Breast epithelium (tissue), 3 donors: Measurements from ENCODE around the gene MALRD1.

Source experiments
- CTCF ChIP-seq, 3 donors: fragments of 450-650 bp; IDR thresholded peaks; one replicate each; pipeline ENCODE4 v1.5.1; 2016 to 2017; ENCODE audit warnings: antibody characterized with exemption in 3 of 3, mild to moderate bottlenecking in 3 of 3, moderate library complexity in 3 of 3
- POLR2A ChIP-seq: fragments of 450-650 bp; IDR thresholded peaks from one replicate; pipeline ENCODE4 v1.6.1; 2016; ENCODE audit warnings: antibody characterized with exemption, mild to moderate bottlenecking, moderate library complexity

GRCh38 chr10:19704544-19704943 is 655.9 kb downstream of the MALRD1 start:
- TF ChIP-seq CTCF (IDR thresholded peaks at IDR 0.05), result no peak
- no peak for TF ChIP-seq POLR2A
